Adrenal gland (tissue), 5 donors: ENCODE data around the gene TRAPPC10.

Experiments
- POLR2A ChIP-seq, 2 donors: fragments of 450-650 bp; IDR thresholded peaks; one replicate each; pipeline ENCODE4 v1.6.1; 2017; ENCODE audit warnings: antibody characterized with exemption in 2 of 2, mild to moderate bottlenecking in 2 of 2, moderate library complexity in 1 of 2
- TF ChIP-seq, protein P1 (sequence below), 6 experiments: fragments of 450-650 bp in 4 of 6; fragments of 200-600 bp in 2 of 6; sonication (generic) in 1 of 6; IDR thresholded peaks; 1 replicate in 5 of 6; 2 replicates in 1 of 6; pipeline versions ENCODE4 v1.5.1 to v1.8.0; 2016 to 2021; ENCODE audit warnings: antibody characterized with exemption in 6 of 6, mild to moderate bottlenecking in 2 of 6, moderate library complexity in 1 of 6
- donor health status: DM: no; HTN: no; CAD: no.

DNA sequence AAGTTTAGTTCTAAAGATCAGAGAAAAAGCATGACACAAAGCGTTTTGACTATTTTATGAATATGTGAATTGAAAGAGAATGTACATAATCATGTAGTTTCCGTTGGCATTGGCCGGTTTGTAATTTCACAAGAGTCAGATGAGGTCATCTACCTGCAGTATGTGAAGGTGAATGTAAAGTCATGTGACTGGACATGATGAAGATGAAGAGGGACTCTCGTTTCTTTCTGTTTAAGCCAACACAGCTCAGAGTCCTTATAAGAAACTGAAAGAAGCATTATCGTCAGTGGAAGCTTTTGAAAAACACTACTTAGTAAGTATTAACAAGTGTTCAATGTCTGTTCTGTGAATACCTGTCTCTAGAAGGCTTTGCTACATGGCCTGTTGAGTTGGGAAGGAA is 64.2 kb downstream of the TRAPPC10 start:
- TF ChIP-seq, protein P1, sequence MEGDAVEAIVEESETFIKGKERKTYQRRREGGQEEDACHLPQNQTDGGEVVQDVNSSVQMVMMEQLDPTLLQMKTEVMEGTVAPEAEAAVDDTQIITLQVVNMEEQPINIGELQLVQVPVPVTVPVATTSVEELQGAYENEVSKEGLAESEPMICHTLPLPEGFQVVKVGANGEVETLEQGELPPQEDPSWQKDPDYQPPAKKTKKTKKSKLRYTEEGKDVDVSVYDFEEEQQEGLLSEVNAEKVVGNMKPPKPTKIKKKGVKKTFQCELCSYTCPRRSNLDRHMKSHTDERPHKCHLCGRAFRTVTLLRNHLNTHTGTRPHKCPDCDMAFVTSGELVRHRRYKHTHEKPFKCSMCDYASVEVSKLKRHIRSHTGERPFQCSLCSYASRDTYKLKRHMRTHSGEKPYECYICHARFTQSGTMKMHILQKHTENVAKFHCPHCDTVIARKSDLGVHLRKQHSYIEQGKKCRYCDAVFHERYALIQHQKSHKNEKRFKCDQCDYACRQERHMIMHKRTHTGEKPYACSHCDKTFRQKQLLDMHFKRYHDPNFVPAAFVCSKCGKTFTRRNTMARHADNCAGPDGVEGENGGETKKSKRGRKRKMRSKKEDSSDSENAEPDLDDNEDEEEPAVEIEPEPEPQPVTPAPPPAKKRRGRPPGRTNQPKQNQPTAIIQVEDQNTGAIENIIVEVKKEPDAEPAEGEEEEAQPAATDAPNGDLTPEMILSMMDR (IDR thresholded peaks at IDR 0.05) = no peak
- no peak for TF ChIP-seq POLR2A (IDR thresholded peaks at IDR 0.05)
